Lower leg skin (tissue), 3 donors: ENCODE results near the gene PHYHD1.

Source experiments
- CTCF ChIP-seq, 3 donors: fragments of 450-650 bp; IDR thresholded peaks; one replicate each; pipeline ENCODE4 v1.5.1; 2016; ENCODE audit warnings: antibody characterized with exemption in 3 of 3, mild to moderate bottlenecking in 3 of 3, moderate library complexity in 2 of 3
- POLR2A ChIP-seq, 2 donors: fragments of 450-650 bp; IDR thresholded peaks; one replicate each; pipeline ENCODE4 v1.6.1; 2016 to 2017; ENCODE audit warnings: antibody characterized with exemption in 2 of 2, mild to moderate bottlenecking in 1 of 2, moderate library complexity in 1 of 2

GRCh38 chr9:128923493-128923883, 2.7 kb downstream of the PHYHD1 start:
- TF ChIP-seq CTCF (IDR thresholded peaks at IDR 0.05): no peak
- no peak for TF ChIP-seq POLR2A (IDR thresholded peaks at IDR 0.05)
